CD4-positive, alpha-beta T cell treated with Interleukin-1 beta for 1 hour (primary cell): ENCODE data around the gene NXPH3.
"Not testable (repeated sequence)": the region's sequence is repeated elsewhere in the genome, so short reads cannot be mapped to it uniquely, and the experiment has no call there.

Source experiments
- DNase-seq, 2 donors: peaks; one replicate each; pipeline ENCODE4 v3.0.0-alpha.2; 2020 to 2022

Gene NXPH3

GRCh38 chr17:49575679-49576087 is at the start of gene NXPH3:
Gene NXPH3, plus strand, starts transcription at chr17:49575871. Its CDS starts 349 bp downstream, at chr17:49576220.
- peak; percentile 57 to 66 for DNase-seq

GRCh38 chr17:49527927-49528651 is 47.6 kb upstream of the NXPH3 start:
- DNase-seq: no peak

- DNase-seq: no peak
Measured at GRCh38 chr17:49528966-49529365, 46.7 kb upstream of the NXPH3 start.

GRCh38 chr17:49530118-49530517 is 45.6 kb upstream of the NXPH3 start:
- DNase-seq: no peak

- no peak for DNase-seq
Measured at GRCh38 chr17:49543860-49544259, 31.8 kb upstream of the NXPH3 start.

- no peak for DNase-seq
Measured at GRCh38 chr17:49545007-49545660, 30.5 kb upstream of the NXPH3 start.

- DNase-seq: no peak
Measured at GRCh38 chr17:49545806-49546545, 29.7 kb upstream of the NXPH3 start.

GRCh38 chr17:49546546-49547535 is 28.8 kb upstream of the NXPH3 start:
- DNase-seq: no peak

GRCh38 chr17:49547566-49547965 is 28.1 kb upstream of the NXPH3 start:
- no peak for DNase-seq

GRCh38 chr17:49548051-49548505 is 27.6 kb upstream of the NXPH3 start:
- no peak for DNase-seq

GRCh38 chr17:49548506-49549310 is 27.0 kb upstream of the NXPH3 start:
- DNase-seq: no peak

- DNase-seq: no peak
Measured at GRCh38 chr17:49549311-49549605, 26.4 kb upstream of the NXPH3 start.

GRCh38 chr17:49549691-49550678 is 25.7 kb upstream of the NXPH3 start:
- no peak for DNase-seq

GRCh38 chr17:49550764-49551163 is 24.9 kb upstream of the NXPH3 start:
- not testable (repeated sequence) for DNase-seq

- DNase-seq: no peak
Measured at GRCh38 chr17:49551221-49552069, 24.2 kb upstream of the NXPH3 start.

- DNase-seq: no peak
Measured at GRCh38 chr17:49552070-49552751, 23.5 kb upstream of the NXPH3 start.

GRCh38 chr17:49553676-49554335 is 21.9 kb upstream of the NXPH3 start:
- DNase-seq: no peak
